Stimulated activated CD4-positive, alpha-beta T cell treated with anti-CD3 and anti-CD28 coated beads, Interleukin-12 subunit alpha, Interleukin-12 subunit beta, amount 100 ng/mL, for 24 hours (primary cell): ENCODE data around the gene ANO10.
"Not testable (repeated sequence)": the region's sequence is repeated elsewhere in the genome, so short reads cannot be mapped to it uniquely, and the experiment has no call there.

ENCODE experiments used
- DNase-seq, 2 experiments: peaks; one replicate each; pipeline ENCODE4 v3.0.0-alpha.2; 2020; ENCODE audit warnings: low read depth in 2 of 2

The ANO10 gene

DNA sequence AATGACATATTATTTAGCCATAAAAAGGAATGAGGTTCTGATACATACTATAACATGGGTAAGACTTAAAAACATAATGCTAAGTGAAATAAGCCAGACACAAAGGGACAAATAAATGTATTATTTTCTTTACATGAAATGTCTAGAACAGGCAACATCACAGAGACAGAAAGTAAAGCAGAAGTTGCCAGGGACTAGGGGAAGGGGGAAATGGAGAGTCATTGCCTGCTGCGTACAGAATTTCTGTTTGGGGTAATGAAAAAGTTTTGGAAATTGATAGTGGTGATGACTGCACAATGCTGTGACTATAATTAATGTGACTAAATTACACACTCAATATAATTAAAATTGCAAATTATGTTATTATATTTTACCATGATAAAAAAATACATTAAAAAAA, 99.9 kb downstream of the ANO10 start:
- DNase-seq = no peak

GRCh38 chr3:43518515-43518914, 103.3 kb downstream of the ANO10 start:
- not testable (repeated sequence) for DNase-seq

GRCh38 chr3:43515970-43516635, 105.7 kb downstream of the ANO10 start:
- DNase-seq = no peak

GRCh38 chr3:43515208-43515917, 106.4 kb downstream of the ANO10 start:
- DNase-seq = no peak

- DNase-seq = no peak
Observed at GRCh38 chr3:43512754-43513404, 108.9 kb downstream of the ANO10 start.

DNA sequence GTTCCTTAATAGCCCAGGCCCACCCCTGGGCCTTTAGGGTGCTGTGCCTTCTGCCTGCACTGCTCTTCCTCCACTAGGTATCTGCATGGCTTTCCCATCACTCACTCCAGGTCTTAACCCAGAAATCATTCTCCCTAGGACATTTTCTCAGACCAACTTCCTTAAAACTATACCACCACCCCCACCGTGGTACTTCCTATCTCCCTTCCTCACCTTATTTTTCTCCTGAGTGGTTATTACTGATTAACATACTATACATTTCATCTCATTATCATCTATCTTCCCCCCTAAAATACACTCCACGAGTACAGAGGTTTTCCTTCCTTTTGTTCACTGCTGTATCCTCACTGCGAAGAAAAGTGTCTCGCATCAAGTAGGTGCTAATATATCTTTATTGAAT, 115.2 kb downstream of the ANO10 start:
- no peak for DNase-seq

GRCh38 chr3:43505351-43505750, 116.5 kb downstream of the ANO10 start:
- DNase-seq = no peak

GRCh38 chr3:43503067-43503728, 118.6 kb downstream of the ANO10 start:
- DNase-seq = no peak

DNA sequence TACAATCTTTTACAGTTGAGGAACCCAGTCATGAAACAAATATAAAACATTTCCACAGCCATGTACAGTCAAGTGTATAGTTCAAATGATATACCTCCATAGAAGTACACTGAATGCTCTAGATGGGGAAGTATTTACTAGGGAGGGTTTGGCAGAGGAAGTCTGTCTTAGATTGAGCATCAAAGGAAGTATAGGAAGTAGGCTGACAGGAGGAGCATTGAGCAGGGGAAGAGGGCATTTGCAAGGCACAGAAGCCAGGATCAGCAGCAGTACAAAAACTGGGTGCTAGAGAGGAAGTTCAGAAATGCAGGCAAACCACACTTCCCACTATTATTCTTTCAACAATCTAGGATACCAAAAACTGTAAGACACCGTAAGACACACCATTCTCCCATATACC, 122.6 kb downstream of the ANO10 start:
- no peak for DNase-seq

- no peak for DNase-seq
Observed at GRCh38 chr3:43497905-43498365, 123.9 kb downstream of the ANO10 start.

DNA sequence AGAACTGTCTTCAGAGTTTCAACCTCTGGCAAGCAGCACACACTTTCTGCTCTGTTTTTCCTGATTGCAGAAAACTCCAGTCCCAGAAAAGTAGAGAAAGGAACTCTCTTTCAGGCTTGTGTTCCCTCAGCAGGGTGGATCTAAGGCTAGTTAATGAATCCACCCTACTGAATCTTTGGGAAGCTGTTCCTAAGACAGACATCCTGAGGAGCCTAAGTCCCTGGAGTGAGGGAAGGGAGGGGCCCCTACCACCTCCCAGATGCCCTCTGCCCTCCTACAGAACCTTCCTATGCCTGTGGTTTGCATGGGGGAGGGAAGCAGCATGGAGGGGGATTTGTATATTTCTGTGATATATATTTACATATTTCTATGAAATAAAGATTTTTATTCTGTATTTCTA, 124.4 kb downstream of the ANO10 start:
- no peak for DNase-seq

- DNase-seq = no peak
Observed at GRCh38 chr3:43496740-43497375, 125.0 kb downstream of the ANO10 start.

GRCh38 chr3:43492932-43493331, 128.9 kb downstream of the ANO10 start:
- not testable (repeated sequence) for DNase-seq

DNA sequence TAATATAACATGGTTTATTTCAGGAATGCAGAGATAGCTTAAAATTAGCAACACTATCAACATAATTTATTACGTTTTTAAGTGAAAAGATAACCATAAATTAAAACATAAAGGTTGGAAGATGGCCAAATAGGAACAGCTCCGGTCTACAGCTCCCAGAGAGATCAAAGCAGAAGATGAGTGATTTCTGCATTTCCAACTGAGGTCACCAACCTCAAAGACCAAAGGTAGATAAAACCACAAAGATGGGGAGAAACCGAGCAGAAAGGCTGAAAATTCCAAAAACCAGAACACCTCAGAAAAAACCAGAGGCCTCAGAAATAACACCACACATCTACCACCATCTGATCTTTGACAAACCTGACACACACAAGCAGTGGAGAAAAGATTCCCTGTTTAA, 130.0 kb downstream of the ANO10 start:
- DNase-seq = not testable (repeated sequence)

DNA sequence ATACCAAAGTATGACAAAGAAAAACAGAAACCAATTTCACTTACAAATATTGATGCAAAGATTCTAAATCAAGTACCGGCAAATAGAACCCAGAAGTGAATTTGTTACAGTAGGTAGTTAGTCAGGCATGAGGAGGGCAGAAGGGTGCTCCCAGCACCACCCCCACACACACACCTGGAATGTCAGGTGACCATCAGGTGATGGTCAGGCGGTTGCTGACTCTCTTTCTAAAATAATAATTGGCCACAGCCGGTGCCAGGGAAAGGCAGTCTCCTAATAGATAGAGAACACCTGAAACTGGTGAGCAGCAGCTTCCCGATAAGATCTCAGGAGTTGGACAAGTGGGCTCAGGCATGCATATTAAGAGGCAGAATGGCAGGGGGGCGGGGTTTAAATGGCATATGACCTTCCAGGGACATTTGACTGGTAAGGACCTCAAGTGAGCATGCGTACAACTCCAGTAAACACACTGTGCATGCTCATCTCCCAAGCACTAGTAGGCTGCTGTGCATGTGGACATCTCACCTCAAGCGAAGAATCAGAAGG, 131.1 kb downstream of the ANO10 start:
- DNase-seq = no peak

GRCh38 chr3:43489930-43490329, 131.9 kb downstream of the ANO10 start:
- DNase-seq = no peak

DNA sequence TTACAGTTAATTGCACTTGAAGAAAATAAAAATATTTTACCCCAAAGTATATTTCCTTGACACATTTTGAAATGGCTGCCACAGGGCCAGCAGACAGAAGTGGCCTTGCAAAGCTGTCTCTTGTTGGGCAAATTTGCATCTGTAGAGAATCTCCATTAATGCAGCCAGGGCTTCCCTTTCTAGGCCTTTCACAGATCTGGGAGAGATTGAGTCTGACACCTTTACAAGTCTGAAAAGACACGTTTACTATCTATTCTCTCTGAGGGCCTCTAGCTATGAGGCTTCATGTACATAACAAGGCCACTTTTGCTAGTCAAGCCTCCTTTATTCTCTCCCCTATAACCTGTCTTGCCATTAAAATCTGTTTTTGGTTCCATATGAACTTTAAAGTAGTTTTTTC, 135.9 kb downstream of the ANO10 start:
- no peak for DNase-seq

- DNase-seq = no peak
Observed at GRCh38 chr3:43484926-43485488, 136.8 kb downstream of the ANO10 start.

DNA sequence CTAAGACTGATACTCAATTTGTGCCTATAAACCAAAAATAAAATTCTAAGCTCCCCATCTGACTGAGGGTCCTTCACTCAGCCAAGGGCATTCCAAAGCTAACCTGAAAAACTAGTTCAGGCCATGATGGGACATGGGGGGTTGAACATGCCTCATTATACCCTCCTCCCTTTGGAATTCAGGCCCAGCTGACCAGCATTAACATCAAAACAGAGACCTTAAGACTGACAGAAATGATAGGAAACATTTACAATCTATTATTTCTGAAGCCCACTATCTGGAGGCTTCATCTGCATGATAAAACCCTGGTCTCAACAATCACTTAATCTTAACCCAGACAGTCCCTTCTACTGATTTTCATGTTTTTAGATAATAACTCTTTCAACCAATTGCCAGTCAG, 140.4 kb downstream of the ANO10 start:
- DNase-seq = no peak

DNA sequence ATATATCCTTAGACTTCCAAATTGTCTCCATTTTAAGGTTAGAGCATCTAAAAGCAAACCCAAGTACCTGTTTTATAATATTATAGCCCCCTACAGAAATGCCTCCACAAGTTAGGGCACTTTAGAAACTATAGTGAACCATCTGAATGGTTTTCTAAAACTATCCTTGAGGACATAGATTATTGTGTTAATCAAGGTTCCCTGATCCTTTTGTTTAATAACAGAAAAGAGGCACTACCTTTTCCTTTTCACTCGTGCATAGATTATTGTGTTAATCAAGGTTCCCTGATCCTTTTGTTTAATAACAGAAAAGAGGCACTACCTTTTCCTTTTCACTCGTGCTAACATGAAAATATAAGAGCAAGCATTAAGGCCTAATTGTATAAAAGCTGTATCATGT, 143.0 kb downstream of the ANO10 start:
- DNase-seq = not testable (repeated sequence)

DNA sequence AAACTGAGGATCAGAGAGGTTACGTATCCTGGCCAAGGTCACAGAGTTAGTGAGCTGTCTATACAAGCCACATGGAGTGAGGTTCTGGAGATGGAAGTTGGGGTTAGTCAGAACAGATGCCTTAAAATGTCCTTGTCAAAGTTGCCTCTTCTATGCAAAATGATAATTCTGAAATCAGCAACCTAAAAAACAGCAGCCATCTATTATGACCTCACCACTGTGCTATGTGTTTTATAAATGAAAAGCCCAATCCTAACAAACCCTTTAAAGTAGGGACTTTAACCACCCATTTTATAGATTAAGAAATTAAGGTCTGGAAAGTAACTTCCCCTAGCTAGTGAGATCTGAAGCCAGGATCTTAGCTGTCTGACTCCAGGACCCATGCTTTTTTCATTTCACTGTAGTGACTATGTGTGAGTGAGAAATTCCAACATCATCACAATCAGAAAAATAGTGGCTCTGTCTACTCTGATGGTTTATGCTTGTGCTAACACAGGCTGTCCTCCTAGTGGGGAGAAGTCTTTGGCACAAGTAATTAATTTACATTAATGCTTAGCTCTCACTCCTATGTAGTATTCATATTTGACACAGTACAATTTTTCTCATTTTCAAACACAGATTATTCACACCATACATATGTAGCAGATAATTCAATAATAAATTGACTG, 143.6 kb downstream of the ANO10 start:
- no peak for DNase-seq
